IMR-90 (cell line): Measurements from ENCODE around the gene UTP4.

Experiments
- BHLHE40 ChIP-seq: fragments of 150-350 bp; IDR thresholded peaks from 2 replicates; pipeline ENCODE4 v1.6.1; 2016; ENCODE audit warnings: mild to moderate bottlenecking, low read depth, low read length
- CEBPB ChIP-seq: IDR thresholded peaks from 2 replicates; pipeline ENCODE4 v1.6.1; 2012; ENCODE audit warnings: low read depth, low read length, improper control_type of control experiment
- CHD1 ChIP-seq: IDR thresholded peaks from 2 replicates; pipeline ENCODE4 v1.6.1; 2012; ENCODE audit warnings: low read depth, low read length, improper control_type of control experiment
- CTCF ChIP-seq: conservative IDR thresholded peaks from 2 replicates; pipeline ENCODE4 v1.5.1; 2012; ENCODE audit warnings: mild to moderate bottlenecking, low read depth, low read length, improper control_type of control experiment
- MAZ ChIP-seq: IDR thresholded peaks from 2 replicates; pipeline ENCODE4 v1.6.1; 2012; ENCODE audit warnings: low read depth, mild to moderate bottlenecking, low read length, improper control_type of control experiment, moderate library complexity, borderline replicate concordance
- POLR2A ChIP-seq: IDR thresholded peaks from 2 replicates; pipeline ENCODE4 v1.6.1; 2012; ENCODE audit warnings: mild to moderate bottlenecking, low read depth, low read length
- RAD21 ChIP-seq: IDR thresholded peaks from 2 replicates; pipeline ENCODE4 v1.6.1; 2012; ENCODE audit warnings: low read length, improper control_type of control experiment
- RFX5 ChIP-seq: IDR thresholded peaks from 2 replicates; pipeline ENCODE4 v1.8.0; 2012; ENCODE audit warnings: low read depth, mild to moderate bottlenecking, low read length, moderate library complexity

- TF ChIP-seq CTCF (no peak), CHD1 (no peak), RAD21 (no peak), POLR2A (no peak), RFX5 (no peak), CEBPB (no peak), MAZ (no peak), BHLHE40 (no peak)
Observed at GRCh38 chr16:69180011-69180338, 47.5 kb downstream of the UTP4 start.
